HFF-Myc (cell line): ENCODE data around the gene ACTN3.
"Not testable (repeated sequence)": the region's sequence is repeated elsewhere in the genome, so short reads cannot be mapped to it uniquely, and the experiment has no call there.

ENCODE experiments used
- DNase-seq: peaks from one replicate; pipeline ENCODE4 v3.0.0-alpha.2; 2011; ENCODE audit warnings: low read depth; ENCODE audit errors: extremely low read depth
- H3K4me3 ChIP-seq: replicated peaks from 2 replicates; pipeline ENCODE4 v1.5.1; 2011; ENCODE audit warnings: low read depth, mild to moderate bottlenecking, control low read depth, low read length
- TF ChIP-seq, protein P1 (sequence below): IDR thresholded peaks from 2 replicates; pipeline ENCODE4 v1.5.1; 2012; ENCODE audit warnings: mild to moderate bottlenecking, low read depth, low read length, control low read depth; ENCODE audit errors: missing control alignments

The ACTN3 gene

DNA sequence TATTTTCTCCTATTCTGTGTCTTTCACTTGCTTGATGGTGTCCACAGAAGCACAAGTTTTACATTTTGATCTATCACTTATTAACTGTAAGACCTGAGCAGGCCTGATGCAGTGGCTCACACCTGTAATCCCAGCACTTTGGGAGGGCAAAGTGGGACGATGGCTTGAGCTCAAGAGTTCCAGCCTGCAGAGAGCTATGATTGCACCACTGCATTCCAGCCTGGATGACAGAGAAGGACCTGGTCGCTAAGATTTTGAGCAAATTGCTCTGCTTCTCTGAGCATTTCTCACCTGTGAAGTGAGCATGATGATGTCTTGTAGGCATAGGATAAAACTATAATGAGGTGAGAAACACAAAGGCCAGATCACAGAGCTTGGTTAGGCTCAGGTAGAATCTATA lies 39.4 kb downstream of the ACTN3 start:
- TF ChIP-seq, protein P1, sequence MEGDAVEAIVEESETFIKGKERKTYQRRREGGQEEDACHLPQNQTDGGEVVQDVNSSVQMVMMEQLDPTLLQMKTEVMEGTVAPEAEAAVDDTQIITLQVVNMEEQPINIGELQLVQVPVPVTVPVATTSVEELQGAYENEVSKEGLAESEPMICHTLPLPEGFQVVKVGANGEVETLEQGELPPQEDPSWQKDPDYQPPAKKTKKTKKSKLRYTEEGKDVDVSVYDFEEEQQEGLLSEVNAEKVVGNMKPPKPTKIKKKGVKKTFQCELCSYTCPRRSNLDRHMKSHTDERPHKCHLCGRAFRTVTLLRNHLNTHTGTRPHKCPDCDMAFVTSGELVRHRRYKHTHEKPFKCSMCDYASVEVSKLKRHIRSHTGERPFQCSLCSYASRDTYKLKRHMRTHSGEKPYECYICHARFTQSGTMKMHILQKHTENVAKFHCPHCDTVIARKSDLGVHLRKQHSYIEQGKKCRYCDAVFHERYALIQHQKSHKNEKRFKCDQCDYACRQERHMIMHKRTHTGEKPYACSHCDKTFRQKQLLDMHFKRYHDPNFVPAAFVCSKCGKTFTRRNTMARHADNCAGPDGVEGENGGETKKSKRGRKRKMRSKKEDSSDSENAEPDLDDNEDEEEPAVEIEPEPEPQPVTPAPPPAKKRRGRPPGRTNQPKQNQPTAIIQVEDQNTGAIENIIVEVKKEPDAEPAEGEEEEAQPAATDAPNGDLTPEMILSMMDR: no peak
- no peak overlapping the region for H3K4me3 ChIP-seq
- no peak for DNase-seq

DNA sequence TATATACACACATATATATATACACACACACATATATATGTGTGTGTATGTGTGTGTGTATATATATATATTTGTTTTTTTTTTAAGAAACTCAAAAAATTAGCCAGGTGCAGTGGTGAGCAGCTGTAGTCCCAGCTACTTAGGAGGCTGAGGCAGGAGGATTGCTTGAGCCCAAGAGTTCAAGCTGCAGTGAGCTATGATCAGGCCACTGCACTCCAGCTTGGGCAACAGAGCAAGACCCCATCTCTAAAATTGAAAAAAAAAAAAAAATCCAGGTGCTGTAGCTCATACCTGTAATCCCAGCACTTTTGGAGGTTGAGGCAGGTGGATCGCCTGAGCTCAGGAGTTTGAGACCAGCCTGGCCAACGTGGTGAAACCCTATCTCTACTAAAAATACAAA lies 42.6 kb downstream of the ACTN3 start:
- not testable (repeated sequence) for DNase-seq, H3K4me3 ChIP-seq

DNA sequence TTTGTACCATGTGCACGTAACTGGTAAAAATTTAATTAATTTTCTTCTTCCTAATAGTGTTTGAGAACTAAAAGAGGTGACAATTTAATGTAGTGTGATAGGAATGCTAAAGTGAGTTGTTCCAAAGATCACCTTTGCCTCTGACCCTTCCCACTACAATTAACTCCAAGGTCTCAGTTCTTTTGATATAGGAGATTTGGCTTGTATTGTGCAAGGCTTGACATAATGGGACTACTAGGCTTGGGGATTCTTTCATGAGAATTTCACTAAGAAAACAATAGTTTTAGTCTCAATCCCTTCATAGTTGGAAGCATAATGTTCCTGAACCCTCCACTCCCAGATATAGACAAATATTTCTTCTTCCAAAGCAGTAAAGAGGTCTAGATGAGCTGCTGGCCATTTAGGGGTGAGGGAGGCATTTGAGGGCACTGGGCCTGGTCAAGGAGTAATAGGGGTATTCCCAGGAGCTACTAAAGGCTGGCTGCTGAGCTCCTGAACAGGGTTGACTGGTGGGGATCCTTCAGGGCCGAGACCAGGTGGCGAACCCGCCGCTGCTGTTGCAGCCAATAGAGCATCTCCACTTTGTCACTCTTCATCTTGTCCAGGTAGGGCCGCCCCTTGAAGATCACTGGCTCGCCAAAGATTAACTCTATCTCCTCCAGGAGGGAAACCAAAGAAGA lies 43.4 kb downstream of the ACTN3 start:
- TF ChIP-seq, protein P1: no peak
- DNase-seq: no peak

DNA sequence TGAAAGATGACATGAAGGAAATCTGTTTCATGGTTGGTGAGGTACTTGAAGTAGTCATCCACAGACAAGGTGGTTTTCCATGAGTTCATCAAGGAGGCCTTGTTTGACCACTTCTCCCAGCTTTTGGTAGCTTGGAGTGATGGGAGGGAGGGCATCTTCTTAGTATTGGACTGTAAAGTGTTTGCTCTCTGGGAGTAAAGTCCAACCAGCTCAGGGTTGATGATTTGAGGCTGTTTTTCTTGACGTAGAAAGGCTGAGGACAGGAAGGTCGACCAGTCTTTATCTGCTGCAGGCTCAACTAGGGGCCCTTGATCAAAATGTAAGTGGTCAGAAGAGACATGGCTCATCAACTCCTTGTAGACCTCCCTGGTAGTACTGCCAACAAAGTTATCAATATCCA lies 44.5 kb downstream of the ACTN3 start:
- H3K4me3 ChIP-seq: no peak overlapping the region
- TF ChIP-seq, protein P1: no peak
- no peak for DNase-seq

More for the DNA sequence above, 43.4 kb downstream of the ACTN3 start:
- H3K4me3 ChIP-seq: no peak overlapping the region

DNA sequence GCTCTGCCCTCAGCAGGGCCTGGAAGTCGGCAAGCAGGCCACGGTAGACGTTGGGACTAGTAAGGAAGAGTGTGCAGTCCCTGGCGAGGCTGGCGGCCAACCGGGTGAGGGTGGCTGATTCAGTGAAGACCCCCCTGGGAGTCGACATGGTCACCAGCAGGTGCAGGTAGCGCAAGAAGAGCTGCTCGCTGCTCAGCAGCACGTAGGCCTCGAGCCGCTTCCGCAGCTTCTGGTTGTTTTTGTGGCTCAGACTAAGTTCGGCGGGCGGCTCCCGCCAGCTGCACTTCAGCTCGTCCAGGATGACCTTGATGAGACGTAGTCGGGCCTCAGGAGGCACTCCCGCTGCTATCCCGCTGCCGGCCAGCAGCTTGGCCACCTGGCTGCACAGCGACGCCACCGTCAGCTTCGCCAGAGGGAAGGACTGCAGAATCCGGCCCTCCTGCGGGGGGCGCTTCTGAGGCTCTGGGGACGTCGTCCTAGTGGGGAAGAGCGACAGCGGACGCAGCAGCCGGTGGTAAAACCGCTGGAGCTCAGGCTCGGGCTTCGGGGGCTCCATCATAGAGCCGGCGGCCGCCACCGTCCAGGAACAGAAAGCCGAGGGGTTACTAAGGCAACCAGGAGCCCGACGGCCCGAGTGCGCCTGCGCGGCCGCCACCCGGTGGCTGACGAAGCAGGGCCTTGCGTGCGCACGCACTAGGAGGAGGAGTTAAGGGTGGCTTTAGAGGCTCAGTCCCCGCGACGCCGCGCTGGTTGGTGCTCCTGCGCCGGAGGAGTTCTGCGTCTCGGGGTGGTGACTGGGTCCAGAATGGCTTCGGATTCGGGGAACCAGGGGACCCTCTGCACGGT lies 46.0 kb downstream of the ACTN3 start, which contains the start of the genes CCDC87 and CCS:
TSS of gene CCDC87 (minus strand) at position 607 of the 846 bp plus-strand sequence. CDS start at position 559, 48 bp downstream.
TSS of gene CCS (plus strand) at position 729 of the 846 bp plus-strand sequence. CDS start at position 806, 77 bp downstream.
- peak within 1 kb of the TSS; percentile 59 for H3K4me3 ChIP-seq
- peak; percentile 70 for DNase-seq
- TF ChIP-seq, protein P1: peak; percentile 62

DNA sequence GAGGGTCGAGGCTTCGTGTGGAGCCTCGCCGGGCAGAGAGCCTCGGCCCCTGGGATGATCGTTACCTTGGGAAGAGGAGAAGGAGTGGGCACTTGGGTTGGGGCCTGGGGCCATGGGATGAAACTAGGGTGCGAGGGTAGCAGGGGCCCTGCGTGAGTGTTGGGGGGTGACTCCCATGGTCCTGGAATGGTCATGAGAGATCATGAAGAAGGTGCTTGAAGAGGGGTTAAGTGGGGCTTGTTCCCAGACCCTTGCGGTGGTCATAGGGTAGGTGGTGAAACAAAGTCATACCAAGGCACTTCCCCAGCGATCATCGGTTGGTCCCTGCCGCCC lies 46.6 kb downstream of the ACTN3 start:
- no peak for DNase-seq
- H3K4me3 ChIP-seq: peak overlapping the region; percentile 59
- TF ChIP-seq, protein P1: no peak

DNA sequence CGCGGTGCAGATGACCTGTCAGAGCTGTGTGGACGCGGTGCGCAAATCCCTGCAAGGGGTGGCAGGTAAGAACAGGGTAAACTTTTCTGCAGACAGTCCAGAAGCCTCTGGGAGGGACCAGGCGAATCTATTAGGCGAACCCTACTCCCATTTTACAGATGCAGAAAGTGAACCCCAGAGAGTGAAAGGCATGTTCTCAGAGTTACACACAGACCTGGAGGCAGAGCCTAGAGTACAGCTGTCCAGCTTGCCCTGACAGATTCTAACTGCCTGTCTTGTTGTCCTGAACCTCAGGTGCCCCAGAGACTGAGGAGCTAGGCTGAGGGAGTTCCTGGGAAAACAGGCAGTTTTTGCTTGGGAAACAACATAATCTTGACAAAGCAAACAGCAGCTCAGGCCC lies 46.9 kb downstream of the ACTN3 start:
- no peak for DNase-seq

More for the DNA sequence above, 46.9 kb downstream of the ACTN3 start:
- TF ChIP-seq, protein P1: no peak
- peak overlapping the region; percentile 59 for H3K4me3 ChIP-seq
